GM18873 (cell line): Measurements from ENCODE around the gene KRAS.
A peak's percentile ranks its signal among the peaks of the same experiment; 100 is the strongest.
"Not testable (repeated sequence)": the region's sequence is repeated elsewhere in the genome, so short reads cannot be mapped to it uniquely, and the experiment has no call there.

Experiments used
- ATAC-seq: cut with Tn5 transposase; IDR thresholded peaks from one replicate; pipeline ENCODE4 v1.9.1; 2021; ENCODE audit warnings: mild to moderate bottlenecking, moderate library complexity, moderate number of reproducible peaks; ENCODE audit not compliant: unreplicated experiment, low FRiP score

Gene KRAS

GRCh38 chr12:25250744-25251730 is at the start of gene KRAS:
KRAS (minus strand) TSS chr12:25250929.
- peak; percentile 72 for ATAC-seq

- no peak for ATAC-seq
Observed at GRCh38 chr12:25296381-25296780, 45.7 kb upstream of the KRAS start.

- ATAC-seq: no peak
Observed at GRCh38 chr12:25295361-25295760, 44.6 kb upstream of the KRAS start.

GRCh38 chr12:25293653-25294052 is 42.9 kb upstream of the KRAS start:
- ATAC-seq: no peak

GRCh38 chr12:25292810-25293221 is 42.1 kb upstream of the KRAS start:
- ATAC-seq: not testable (repeated sequence)

DNA sequence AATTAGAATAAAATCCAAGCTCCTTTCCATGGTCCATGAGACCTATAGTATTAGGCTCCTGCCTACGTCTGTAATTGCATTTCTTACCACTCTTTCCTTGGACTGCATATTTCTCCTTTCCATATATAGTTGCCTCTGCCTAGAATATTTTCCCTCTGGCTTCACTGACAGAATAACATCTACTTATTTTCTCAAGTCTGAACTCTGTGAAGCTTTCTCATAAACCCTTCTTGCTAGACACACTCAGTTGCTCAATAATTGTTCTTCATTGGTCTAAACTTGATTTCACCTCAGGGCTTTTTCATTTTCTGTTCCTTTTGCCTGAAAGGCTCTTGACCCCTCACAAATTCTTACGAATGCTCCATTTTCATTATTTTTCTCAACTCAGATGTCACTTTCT is 36.9 kb upstream of the KRAS start:
- no peak for ATAC-seq

DNA sequence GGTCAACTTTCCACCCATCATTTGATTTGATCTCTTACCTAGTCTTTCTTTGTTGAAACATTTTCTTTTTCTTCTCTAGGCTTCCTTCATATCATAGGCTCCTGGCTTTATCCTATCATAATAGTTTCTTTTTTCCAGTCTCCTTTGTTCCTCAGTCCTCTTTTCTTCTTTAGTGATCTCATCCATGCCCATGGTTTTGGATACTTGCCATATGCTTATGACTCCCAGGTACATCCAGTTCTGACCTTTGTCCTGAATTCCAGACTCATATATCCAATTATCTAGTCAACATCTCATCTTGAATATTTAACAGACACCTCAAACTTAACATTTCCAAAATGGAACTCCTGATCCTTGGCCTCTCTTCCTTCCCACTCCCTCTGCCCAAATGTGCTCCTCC is 36.1 kb upstream of the KRAS start:
- ATAC-seq: no peak

GRCh38 chr12:25284024-25284423 is 33.3 kb upstream of the KRAS start:
- no peak for ATAC-seq

DNA sequence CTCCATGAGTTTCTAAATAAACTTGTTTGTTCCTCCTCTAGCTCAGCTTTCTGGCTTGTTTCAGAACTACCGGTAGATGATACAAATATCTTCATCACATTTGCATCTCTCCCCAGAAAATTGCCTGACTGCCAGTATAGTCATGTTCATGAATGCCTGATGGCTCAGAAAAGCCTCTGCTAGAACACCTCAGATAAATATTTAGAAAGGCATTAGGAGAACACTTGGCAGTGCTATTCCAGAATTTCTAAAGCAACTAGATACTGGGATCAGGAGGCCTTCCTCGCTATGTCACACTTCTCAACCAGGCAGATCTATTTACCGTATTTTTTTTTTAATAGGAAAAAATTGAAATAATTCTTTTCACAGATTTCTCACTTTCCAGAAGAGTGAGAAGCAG is 32.3 kb upstream of the KRAS start:
- no peak for ATAC-seq

DNA sequence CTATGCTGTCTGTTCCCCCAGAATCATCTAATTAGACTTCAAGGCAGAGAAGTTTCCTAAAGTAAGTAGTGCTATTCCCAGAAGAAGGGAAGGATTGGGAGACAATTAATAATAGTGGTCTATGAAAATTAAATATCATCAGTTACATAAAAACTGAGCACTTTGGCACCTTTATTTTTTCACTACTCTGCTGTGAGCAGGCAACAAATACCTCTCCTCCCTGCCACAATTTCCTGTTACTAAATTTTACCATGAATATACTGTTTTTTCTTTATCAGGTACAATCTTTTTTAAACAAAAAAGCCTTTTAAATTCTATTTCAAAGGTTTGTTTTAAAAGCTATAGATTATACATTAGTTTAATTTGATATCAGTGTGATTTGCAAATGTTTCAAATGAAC is 29.4 kb upstream of the KRAS start:
- no peak for ATAC-seq

- no peak for ATAC-seq
Observed at GRCh38 chr12:25278269-25278668, 27.5 kb upstream of the KRAS start.

GRCh38 chr12:25276199-25276937 is 25.6 kb upstream of the KRAS start:
- ATAC-seq: no peak

GRCh38 chr12:25271486-25272098 is 20.9 kb upstream of the KRAS start:
- ATAC-seq: no peak

GRCh38 chr12:25269701-25270100 is 19.0 kb upstream of the KRAS start:
- ATAC-seq: peak; percentile 64

DNA sequence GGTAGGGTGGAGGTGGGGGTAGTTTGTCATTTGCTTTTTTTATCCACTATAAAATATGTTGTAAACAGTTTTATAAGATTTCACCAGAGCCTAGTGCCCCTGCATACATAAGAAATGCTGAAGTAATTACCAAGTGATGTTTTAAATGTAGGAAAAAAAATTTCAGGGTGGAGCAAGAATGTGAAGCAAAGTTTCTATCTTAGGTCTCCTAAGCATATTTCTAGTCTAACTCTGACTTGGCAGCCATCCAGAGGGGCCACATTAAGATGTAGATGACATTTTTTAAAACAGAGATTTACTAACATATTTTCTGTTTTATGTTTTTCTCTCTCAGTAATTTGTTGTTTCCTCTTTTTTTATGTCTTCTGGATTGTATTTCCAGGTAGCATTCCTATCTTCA is 15.8 kb upstream of the KRAS start:
- ATAC-seq: no peak

DNA sequence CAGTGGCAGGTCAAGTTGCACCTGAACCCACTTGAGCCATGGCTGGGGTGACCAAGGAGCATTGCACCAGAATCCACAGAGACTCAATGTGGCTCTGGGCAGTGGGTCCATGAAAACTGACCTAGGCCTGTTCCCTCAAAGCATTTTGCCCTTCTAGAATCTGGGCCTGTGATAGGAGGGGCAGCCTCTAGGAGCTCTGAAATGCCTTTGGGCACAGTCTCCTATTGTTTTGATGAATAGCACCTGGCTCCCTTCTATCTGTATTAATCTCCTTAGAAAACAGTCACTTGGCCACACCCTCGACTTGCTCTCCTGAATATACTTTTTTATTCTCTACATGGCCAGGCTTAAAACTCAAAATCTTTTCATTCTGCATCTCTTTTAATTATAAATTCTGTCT is 14.1 kb upstream of the KRAS start:
- no peak for ATAC-seq

DNA sequence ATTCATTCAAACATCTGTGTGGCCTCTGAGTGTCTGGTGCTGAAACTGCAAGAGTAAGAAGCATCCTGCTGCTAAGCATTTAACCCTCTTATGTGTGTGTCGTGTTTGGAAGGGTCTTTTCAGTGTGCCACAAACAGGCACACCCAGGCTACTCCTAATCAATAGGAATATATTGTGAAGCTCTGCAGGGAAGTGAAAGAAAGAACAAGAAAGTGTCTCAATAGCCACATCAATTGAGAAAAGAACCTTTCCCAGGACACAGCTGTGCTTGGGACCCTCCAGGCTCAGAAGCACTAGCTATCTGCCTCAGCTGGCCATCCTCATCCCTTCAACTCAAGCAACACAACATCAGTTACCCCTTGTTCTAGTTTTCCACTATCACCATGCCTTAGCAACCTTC is 13.4 kb upstream of the KRAS start:
- no peak for ATAC-seq

- no peak for ATAC-seq
Observed at GRCh38 chr12:25263594-25263993, 12.9 kb upstream of the KRAS start.

- ATAC-seq: no peak
Observed at GRCh38 chr12:25262389-25263074, 11.8 kb upstream of the KRAS start.

- no peak for ATAC-seq
Observed at GRCh38 chr12:25257590-25258324, 7.0 kb upstream of the KRAS start.
